HepG2 (cell line): Measurements from ENCODE around the gene TXNRD2. TPM values are rescaled to one million over a fixed set of nuclear protein-coding genes. Genes with fewer than 3 reads are reported as not detected.

Experiments used
- ATAC-seq: fragments of 200-7000 bp; cut with Tn5 transposase; 3 replicates; pipeline ENCODE4 v1.9.1; 2020; ENCODE audit warnings: mild to moderate bottlenecking, moderate library complexity
- BruUV-seq: library from RNA; stranded (reverse); fragments of 400-500 nt; replicated peaks from 2 replicates; lab custom pipeline; 2021; lab: Mats Ljungman, UMichigan
- CTCF ChIA-PET: fragments of 300-600 bp; formaldehyde crosslinking; extraction: SDS; loops from one replicate; lab custom pipeline; 2021; ENCODE audit warnings: low total read pairs, inconsistent platforms, low intra/inter-chr PET ratio; lab: Yijun Ruan, JAX
- POLR2A ChIA-PET: fragments of 350-600 bp; sonication (Branson Sonifier 250); formaldehyde crosslinking; loops from one replicate; lab custom pipeline; 2020; ENCODE audit warnings: antibody characterized with exemption, inconsistent platforms; lab: Yijun Ruan, JAX
- DNase-seq: peaks from one replicate; pipeline ENCODE4 v3.0.0-alpha.2; 2015; ENCODE audit warnings: low spot score
- FAIRE-seq: peaks from 3 replicates; lab custom pipeline; 2011; peaks lifted over from hg19 to GRCh38; lab: Jason Lieb, UNC
- H2AFZ ChIP-seq: one replicate; pipeline ENCODE4 v1.6.1; 2011; ENCODE audit warnings: low read length, inconsistent platforms
- H3K27ac ChIP-seq: fragments of 300-600 bp; 3 replicates; pipeline ENCODE4 v1.8.0; 2011; ENCODE audit warnings: mixed run types, mild to moderate bottlenecking, mixed read lengths, low read length, inconsistent platforms; ENCODE audit not compliant: insufficient read depth; ENCODE audit errors: extremely low read length
- H3K27me3 ChIP-seq, 2 experiments: fragments of 200-600 bp in 1 of 2; 2 replicates in 1 of 2; 3 replicates in 1 of 2; pipeline versions ENCODE4 v1.6.0 to v1.8.0; 2011; ENCODE audit warnings: low read length in 2 of 2, mild to moderate bottlenecking in 2 of 2, moderate library complexity in 2 of 2, inconsistent platforms in 1 of 2; ENCODE audit not compliant: insufficient read depth in 2 of 2, control insufficient read depth in 1 of 2
- H3K36me3 ChIP-seq, 2 experiments: fragments of 200-600 bp in 1 of 2; replicated peaks in 1 of 2; 2 replicates in 1 of 2; 3 replicates in 1 of 2; pipeline versions ENCODE4 v1.5.1 to v1.8.0; 2011; ENCODE audit warnings: low read length in 2 of 2, inconsistent platforms in 1 of 2; ENCODE audit not compliant: insufficient read depth in 2 of 2, control insufficient read depth in 1 of 2
- H3K4me1 ChIP-seq: 2 replicates; pipeline ENCODE4 v1.5.1; 2012; ENCODE audit warnings: low read length, inconsistent platforms; ENCODE audit not compliant: insufficient read depth
- H3K4me2 ChIP-seq: 2 replicates; pipeline ENCODE4 v1.6.0; 2011; ENCODE audit warnings: low read depth, low read length, inconsistent platforms
- H3K4me3 ChIP-seq, 3 experiments: fragments of 200-600 bp in 1 of 3; sonication (generic), shearing (Covaris generic) in 1 of 3; replicated peaks in 1 of 3; 2 replicates each; pipeline ENCODE4 v1.5.1; 2011 to 2016; ENCODE audit warnings: low read length in 3 of 3, inconsistent platforms in 2 of 3, low read depth in 2 of 3, mild to moderate bottlenecking in 2 of 3, control low read depth in 1 of 3, mixed read lengths in 1 of 3; ENCODE audit not compliant: insufficient read depth in 1 of 3
- H3K79me2 ChIP-seq: one replicate; pipeline ENCODE4 v1.6.1; 2011; ENCODE audit warnings: low read length, inconsistent platforms; ENCODE audit not compliant: insufficient read depth
- H3K9ac ChIP-seq: 2 replicates; pipeline ENCODE4 v1.6.0; 2011; ENCODE audit warnings: mild to moderate bottlenecking, low read depth, low read length, inconsistent platforms; ENCODE audit not compliant: insufficient read depth
- H3K9me3 ChIP-seq: 2 replicates; pipeline ENCODE4 v1.5.1; 2012; ENCODE audit warnings: mild to moderate bottlenecking, low read length
- H4K20me1 ChIP-seq: 2 replicates; pipeline ENCODE4 v1.6.0; 2011; ENCODE audit warnings: inconsistent platforms, mild to moderate bottlenecking, low read length, moderate library complexity; ENCODE audit not compliant: insufficient read depth
- PTBP1 ChIP-seq: fragments of 200-400 bp; formaldehyde crosslinking; IDR thresholded peaks from 2 replicates; pipeline ENCODE4 v1.6.1; 2018; ENCODE audit warnings: low read length, low read depth; ENCODE audit not compliant: poor library complexity, severe bottlenecking
- TFE3 ChIP-seq: IDR thresholded peaks from 2 replicates; pipeline ENCODE4 v1.6.1; 2016
- ZKSCAN1 ChIP-seq: fragments of 150-350 bp; IDR thresholded peaks from 2 replicates; pipeline ENCODE4 v1.6.1; 2014; ENCODE audit warnings: low read length
- WGBS: methylation state at CpG from one replicate; pipeline ENCODE4 v1.1.6; 2017; ENCODE audit warnings: low lambda C conversion rate; 5-methylcytosine and 5-hydroxymethylcytosine counted together
- in situ Hi-C: cut with HindIII; loops from 2 replicates; pipeline ENCODE4 v1.10.0; 2017; ENCODE audit warnings: low pct_unique_long_range_greater_than_20kb; ENCODE audit not compliant: extremely low pct_ligation_motif_present
- intact Hi-C: fragments of 100-400 bp; cut with micrococcal nuclease; formaldehyde crosslinking; loops from one replicate; pipeline ENCODE4 v1.10.0; 2022; ENCODE audit not compliant: unreplicated experiment
- polyA plus RNA-seq, 8 experiments: library from polyadenylated mRNA; depleted of rRNA in 3 of 8; stranded (reverse) in 7 of 8; unstranded in 1 of 8; fragments of >200 nt; fragmentation: Illumina TruSeq in 4 of 8; extraction: Trizol in 4 of 8; gene quantifications; 2 replicates each; pipeline versions ENCODE4 v1.2.1 to v1.2.3, GENCODE V29; 2011 to 2016; ENCODE audit warnings: low read depth in 4 of 8, missing spikeins in 1 of 8, mixed read lengths in 1 of 8; ENCODE audit not compliant: insufficient read depth in 1 of 8
- total RNA-seq, 5 experiments: library from RNA; depleted of rRNA; stranded (reverse); fragments of >200 nt; fragmentation: Illumina TruSeq; extraction: Trizol; gene quantifications; 2 replicates each; pipeline ENCODE4 v1.2.3, GENCODE V29; 2016; ENCODE audit warnings: low read depth in 1 of 5
- TF ChIP-seq, protein P1 (sequence below): sonication (generic); formaldehyde crosslinking; IDR thresholded peaks from 2 replicates; pipeline ENCODE4 v1.5.0; 2020; ENCODE audit warnings: mild to moderate bottlenecking, missing genetic modification reagents, moderate library complexity

Gene TXNRD2
- total and polyA plus RNA-seq, 2 of the 13 experiments (the other 11 are each of a cell fraction or from before 2014, with no cell fraction given), result 17.5 to 18.6 TPM

GRCh38 chr22:19868333-19868732, 73.3 kb downstream of the TXNRD2 start:
- no peaks in the 10 kb centered on the region for H3K9me3 ChIP-seq
- TF ChIP-seq, protein P1, sequence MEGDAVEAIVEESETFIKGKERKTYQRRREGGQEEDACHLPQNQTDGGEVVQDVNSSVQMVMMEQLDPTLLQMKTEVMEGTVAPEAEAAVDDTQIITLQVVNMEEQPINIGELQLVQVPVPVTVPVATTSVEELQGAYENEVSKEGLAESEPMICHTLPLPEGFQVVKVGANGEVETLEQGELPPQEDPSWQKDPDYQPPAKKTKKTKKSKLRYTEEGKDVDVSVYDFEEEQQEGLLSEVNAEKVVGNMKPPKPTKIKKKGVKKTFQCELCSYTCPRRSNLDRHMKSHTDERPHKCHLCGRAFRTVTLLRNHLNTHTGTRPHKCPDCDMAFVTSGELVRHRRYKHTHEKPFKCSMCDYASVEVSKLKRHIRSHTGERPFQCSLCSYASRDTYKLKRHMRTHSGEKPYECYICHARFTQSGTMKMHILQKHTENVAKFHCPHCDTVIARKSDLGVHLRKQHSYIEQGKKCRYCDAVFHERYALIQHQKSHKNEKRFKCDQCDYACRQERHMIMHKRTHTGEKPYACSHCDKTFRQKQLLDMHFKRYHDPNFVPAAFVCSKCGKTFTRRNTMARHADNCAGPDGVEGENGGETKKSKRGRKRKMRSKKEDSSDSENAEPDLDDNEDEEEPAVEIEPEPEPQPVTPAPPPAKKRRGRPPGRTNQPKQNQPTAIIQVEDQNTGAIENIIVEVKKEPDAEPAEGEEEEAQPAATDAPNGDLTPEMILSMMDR, result 0 out of 2 replicates have a peak, but pooled peaks have one; percentile 7
- TF ChIP-seq PTBP1 (no peak), ZKSCAN1 (peak; percentile 73; the same call in 1 of the 2 replicates)
- CTCF ChIA-PET, result no interaction called here
- no peak overlapping the region for H3K4me3 ChIP-seq
- H3K36me3 ChIP-seq, result no peaks in the 10 kb centered on the region
- peaks cover 31% of the 10 kb centered on the region for H3K4me1 ChIP-seq
- H4K20me1 ChIP-seq, result no peaks in the 10 kb centered on the region
- no peak overlapping the region for H3K4me2 ChIP-seq
- no peak overlapping the region for H2AFZ ChIP-seq
- DNase-seq, result no peak
- H3K27me3 ChIP-seq, result no peaks in the 10 kb centered on the region
- no peak for ATAC-seq
- POLR2A ChIA-PET, result interaction anchor here (1.1 kb wide), 1 partner anchor 13 kb away, joined by 3 read pairs; no protein-coding TSS in a partner anchor
- intact Hi-C loops, result no loop called here
- H3K79me2 ChIP-seq, result no peaks in the 10 kb centered on the region
- in situ Hi-C loops, result no loop called here
- H3K9ac ChIP-seq, result no peak overlapping the region
- H3K27ac ChIP-seq, result no peak overlapping the region
- no TSS peak for BruUV-seq
- WGBS, result 79% methylated on average over 3 of the region's 3 CpGs
- FAIRE-seq, result no peak

DNA sequence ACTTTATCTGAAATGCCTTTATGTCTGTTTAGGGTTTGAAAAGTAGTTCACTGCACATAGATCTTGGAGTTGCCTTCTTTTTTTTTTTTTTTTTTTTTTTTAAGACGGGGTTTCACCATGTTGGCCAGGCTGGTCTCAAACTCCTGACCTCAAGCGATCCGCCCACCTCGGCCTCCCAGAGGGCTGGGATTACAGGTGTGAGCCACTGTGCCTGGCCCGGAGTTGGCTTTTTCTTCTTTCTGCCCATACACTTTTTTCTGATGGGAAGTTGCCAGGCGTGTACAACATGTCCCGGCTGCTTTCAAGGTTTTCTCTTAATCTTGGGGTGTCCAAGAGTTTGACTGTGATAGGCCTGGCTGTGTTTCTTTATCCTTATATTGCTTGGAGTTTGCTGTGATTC, 74.0 kb downstream of the TXNRD2 start:
- in situ Hi-C loops, result no loop called here
- Histone ChIP-seq H3K27me3 (no peaks in the 10 kb centered on the region; a peak in 1 of 5 replicates), H3K27ac (no peak overlapping the region), H3K9me3 (no peaks in the 10 kb centered on the region), H3K79me2 (no peaks in the 10 kb centered on the region)
- ATAC-seq, result no peak
- no peak for TF ChIP-seq TFE3 (CRISPR knock-in tag)
- TF ChIP-seq, all 625 proteins: peak for 0
- Histone ChIP-seq H3K4me1 (peaks cover 31% of the 10 kb centered on the region), H3K4me2 (no peak overlapping the region), H3K9ac (no peak overlapping the region), H3K36me3 (no peaks in the 10 kb centered on the region), H4K20me1 (no peaks in the 10 kb centered on the region), H2AFZ (no peak overlapping the region), H3K4me3 (no peak overlapping the region)
- WGBS, result 85% methylated on average over 7 of the region's 7 CpGs
- DNase-seq, result no peak
- no TSS peak for BruUV-seq
- POLR2A ChIA-PET, result interaction anchor here (1.1 to 1.7 kb wide), 2 partner anchors 12 kb away, joined by 3 to 6 read pairs; no protein-coding TSS in a partner anchor
- intact Hi-C loops, result no loop called here
- CTCF ChIA-PET, result no interaction called here
- FAIRE-seq, result no peak
